GM18867 (cell line): ENCODE data around the gene USP36.
"Not testable (repeated sequence)": the region's sequence is repeated elsewhere in the genome, so short reads cannot be mapped to it uniquely, and the experiment has no call there.

Source experiments
- ATAC-seq: cut with Tn5 transposase; IDR thresholded peaks from one replicate; pipeline ENCODE4 v1.9.1; 2021; ENCODE audit warnings: mild to moderate bottlenecking, moderate library complexity; ENCODE audit not compliant: unreplicated experiment

USP36 gene

DNA sequence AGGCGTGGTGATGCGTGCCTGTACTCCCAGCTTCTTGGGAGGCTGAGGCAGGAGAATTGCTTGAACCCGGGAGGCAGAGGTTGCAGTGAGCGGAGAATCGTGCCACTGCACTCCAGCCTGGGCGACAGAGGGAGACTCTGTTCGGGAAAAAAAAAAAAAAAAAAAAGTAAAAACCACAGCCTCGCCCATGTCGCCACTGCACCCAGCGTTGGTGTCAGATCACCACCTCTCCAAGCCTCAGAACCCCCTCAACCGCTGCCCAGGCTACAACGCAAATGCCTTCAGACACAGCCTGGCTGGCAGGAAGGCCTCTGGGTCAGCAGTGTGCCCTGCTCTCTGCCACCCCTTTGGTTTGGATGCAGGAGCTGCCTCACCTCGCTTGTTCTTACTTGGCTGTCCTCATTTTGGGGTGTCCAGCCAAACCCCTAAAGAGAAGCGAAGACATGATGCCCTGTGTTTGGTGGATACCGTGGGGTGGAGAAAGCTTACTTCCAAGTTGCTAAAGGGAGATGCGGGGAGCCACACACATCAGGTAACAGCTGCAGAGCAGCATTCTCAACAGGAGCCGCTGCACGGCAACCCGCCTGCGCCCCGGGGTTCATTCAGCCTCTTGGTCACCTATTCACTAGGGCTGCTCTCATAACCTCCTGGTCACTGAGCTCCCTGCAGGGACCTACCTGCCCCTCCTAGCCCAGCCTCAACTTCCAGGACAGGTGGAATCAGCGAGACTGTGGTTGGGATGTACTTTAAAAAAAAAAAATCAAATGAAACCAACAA, 45.6 kb downstream of the USP36 start:
- no peak for ATAC-seq

DNA sequence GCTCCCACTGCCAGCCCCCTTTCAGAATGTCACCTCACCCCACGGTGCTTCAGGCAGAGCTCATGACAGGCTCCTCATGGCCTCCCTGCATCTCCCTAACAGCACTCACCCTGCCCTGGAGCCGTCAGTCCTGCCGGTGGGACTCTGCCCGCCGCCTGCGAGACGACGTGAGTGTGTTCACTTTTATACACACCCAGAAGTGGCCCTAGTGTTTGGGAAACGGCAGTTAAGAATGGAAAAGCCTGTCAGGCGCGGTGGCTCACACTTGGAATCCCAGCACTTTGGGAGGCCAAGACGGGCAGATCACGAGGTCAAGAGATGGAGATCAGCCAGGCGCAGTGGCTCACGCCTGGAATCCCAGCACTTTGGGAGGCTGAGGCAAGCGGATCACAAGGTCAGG, 46.2 kb downstream of the USP36 start:
- ATAC-seq: no peak

GRCh38 chr17:78793968-78794367, 46.6 kb downstream of the USP36 start:
- ATAC-seq: no peak

DNA sequence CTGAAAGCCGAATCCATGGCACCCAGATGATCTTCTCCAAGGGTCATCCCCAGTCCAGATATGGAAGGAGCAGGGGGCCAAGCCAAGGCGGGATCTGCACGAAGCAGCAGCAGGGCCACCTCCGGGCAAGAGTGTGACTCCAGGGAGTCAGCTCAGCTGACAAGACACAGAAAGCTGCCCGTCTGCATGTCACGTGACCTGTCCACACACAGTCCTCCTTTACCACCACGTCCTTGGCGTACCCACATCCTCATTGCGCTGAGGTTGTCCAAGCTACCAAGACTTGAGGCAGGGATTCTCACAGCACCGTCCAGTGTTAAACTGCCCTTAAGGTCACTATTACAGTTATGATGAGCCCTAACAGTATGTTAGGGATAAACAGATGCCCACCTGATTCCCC, 47.2 kb downstream of the USP36 start:
- ATAC-seq: no peak

- no peak for ATAC-seq
These were observed 48.5 kb downstream of the USP36 start for GRCh38 chr17:78791840-78792709.

- no peak for ATAC-seq
These were observed 50.1 kb downstream of the USP36 start for GRCh38 chr17:78790552-78790951.

DNA sequence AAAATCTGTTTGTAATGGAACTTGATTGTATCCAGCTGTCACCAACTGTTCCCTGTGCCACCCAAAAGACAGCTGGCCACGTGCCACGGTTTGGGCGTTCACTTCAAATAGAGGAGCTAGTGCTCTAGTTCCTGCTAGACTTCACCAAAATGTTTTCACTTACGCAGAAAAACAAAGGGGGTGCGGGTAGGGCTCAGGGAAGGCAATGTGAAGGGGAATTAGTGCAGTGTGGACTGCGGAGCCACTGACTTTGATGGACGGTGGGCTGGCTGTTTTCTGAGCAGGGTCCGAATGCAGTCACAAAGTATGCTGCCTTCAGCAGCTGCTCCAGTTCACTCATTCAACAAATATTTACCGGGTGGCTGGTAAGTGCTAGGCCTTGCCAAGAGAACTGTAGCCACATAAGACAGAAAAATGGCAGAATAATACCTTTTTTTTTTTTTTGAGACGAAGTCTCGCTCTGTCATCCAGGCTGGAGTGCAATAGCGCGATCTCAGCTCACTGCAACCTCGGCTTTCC, 50.9 kb downstream of the USP36 start:
- ATAC-seq: no peak

DNA sequence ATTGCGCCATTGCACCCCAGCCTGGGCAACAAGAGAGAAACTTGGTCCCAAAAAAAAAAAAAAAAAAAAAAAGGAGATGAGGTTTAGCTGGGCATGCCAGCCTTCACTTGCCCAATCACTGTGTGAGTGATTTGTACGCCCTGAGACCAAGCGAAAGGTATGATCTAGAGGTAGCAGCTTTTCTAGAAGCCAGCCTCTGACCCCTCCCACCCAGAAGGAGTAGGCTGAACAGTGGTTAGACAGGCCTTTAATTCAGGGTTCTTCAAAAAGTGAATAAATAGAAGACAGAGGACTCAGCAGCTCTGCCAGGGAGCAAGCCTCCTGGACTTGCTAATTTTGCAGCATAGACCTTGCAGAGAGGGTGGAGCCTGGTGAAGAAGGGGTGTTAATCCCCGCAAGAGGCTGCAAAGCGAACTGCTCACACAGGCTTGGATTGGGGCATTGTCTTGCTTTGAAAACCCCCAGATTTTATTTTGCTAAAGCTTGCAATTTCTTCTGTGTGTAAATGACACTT, 51.4 kb downstream of the USP36 start:
- no peak for ATAC-seq

DNA sequence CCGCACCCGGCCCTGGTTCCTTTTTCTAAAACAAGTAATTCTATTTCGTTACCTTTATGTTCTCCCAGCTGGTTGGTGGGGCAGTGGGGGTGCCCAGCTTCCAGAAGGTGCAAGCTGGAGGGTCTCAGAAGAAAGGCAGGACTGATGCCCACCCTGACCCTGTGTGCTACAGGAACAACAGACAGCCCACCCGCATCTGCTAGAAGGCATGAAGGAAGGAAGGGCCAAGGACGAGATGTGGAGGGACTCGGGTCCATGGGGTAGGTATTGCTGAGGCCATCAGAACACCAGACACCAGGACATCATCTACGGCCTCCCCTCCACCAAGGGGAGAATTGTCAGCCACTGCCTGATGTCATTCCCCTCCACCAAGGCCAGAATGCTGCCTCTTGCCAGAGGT, 52.2 kb downstream of the USP36 start:
- no peak for ATAC-seq

GRCh38 chr17:78787444-78787843, 53.2 kb downstream of the USP36 start:
- ATAC-seq: no peak

- ATAC-seq: no peak
These were observed 55.0 kb downstream of the USP36 start for GRCh38 chr17:78785663-78786057.

DNA sequence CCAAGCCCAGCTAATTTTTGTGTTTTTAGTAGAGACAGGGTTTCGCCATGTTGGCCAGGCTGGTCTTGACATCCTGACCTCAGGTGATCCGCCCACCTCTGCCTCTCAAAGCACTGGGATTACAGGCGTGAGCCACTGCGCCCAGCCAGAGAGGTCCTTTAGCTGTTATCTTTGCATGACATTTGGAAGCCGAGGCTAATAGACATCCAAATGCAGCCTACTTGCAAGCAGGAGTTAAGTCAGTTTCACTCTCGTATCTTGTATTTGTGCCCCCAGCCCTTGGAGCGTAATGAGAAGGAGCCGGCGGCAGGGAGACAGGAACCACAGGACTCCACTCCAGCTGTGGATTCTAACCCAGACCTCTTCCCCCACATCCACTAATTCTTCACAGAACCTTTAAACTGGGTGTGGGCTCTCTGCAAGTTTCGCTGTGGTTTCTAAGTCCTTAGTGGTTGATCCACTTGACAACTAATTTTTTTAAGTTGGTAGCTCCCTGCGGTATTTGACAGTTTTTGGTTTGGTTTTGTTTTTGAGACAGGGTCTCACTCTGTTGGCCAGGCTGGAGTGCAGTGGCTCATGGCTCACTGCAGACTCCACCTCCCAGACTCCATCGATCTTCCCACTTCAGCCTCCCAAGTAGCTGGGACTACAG, 55.5 kb downstream of the USP36 start:
- ATAC-seq: no peak

DNA sequence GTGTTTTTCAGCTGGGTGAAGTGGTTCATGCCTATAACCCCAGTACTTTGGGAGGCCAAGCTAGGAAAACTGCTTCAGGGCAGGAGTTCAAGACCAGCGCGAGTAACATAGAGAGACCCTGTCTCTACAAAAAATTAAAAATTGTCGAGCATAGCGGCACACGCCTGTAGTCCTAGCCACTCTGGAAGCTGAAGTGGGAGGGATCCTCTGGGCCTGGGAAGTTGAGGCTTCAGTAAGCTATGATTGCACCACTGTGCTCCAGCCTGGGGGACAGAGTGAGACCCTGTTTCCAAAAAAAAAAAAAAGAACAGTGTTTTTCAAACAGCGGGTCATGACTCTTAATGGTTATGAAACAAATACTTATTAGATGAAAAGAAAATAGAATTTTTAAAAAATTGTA, 56.3 kb downstream of the USP36 start:
- ATAC-seq: no peak

GRCh38 chr17:78783711-78784324, 56.8 kb downstream of the USP36 start:
- ATAC-seq: no peak

GRCh38 chr17:78781893-78782304, 58.7 kb downstream of the USP36 start, which contains the start of gene CYTH1:
Gene CYTH1 (minus strand): TSS chr17:78782273. CDS start chr17:78782223, 50 bp downstream.
- ATAC-seq: no peak

DNA sequence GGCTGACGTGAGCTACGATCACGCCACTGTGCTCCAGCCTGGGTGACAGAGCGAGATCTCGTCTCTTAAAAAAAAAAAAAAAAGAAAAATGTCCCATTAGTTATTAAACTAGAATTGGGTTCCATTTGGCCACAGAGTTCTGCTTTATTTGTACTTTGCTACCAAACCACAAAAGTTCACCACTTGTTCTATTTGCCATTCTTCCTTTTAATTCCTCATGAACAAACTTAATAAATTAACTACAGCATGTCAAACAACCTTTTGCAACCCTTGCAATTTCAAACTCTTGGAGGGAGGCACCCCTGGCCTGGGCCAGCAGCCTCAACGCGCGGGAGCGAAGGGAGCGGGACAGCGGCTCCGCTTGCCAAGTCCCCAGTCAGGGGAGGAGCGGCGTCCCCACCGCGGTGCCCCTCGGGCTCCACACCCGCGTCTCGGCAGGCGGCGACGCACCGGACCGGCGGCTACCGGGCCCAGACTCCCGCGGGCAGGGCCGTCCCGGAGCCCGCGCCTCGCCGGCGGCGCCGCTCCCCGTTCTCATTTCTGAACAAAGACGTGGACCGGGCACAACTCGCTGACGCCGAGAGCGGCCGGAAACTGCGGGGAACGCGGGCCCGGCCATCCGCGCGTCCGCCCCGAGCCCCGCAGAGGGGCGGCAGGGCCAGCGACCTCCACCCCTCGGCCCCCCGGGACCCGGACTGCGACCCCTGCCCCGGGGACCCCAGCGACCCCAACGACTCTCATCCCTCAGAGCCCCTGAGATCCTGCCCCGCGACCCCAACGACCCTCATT, 59.3 kb downstream of the USP36 start:
- peak; percentile 19 for ATAC-seq

DNA sequence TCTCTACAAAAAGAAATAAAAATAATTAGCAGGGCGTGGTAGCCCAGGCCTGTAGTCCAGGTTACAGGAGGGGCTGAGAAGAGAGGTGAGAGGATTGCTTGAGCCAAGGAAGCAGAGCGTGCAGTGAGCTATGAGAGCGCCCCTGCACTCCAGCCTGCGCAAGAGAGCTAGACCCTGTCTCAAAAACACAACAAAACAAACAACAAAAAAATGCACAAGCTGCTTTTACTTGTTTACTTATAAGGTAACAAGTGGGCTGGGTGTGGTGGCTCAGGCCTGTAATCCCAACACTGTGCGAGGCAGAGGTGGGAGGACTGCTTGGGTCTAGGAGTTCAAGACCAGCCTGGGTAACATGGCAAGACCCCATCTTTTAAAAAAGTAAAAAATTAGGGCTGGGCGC, 60.3 kb downstream of the USP36 start:
- ATAC-seq: no peak

- ATAC-seq: no peak
These were observed 60.8 kb downstream of the USP36 start for GRCh38 chr17:78779850-78780249.

DNA sequence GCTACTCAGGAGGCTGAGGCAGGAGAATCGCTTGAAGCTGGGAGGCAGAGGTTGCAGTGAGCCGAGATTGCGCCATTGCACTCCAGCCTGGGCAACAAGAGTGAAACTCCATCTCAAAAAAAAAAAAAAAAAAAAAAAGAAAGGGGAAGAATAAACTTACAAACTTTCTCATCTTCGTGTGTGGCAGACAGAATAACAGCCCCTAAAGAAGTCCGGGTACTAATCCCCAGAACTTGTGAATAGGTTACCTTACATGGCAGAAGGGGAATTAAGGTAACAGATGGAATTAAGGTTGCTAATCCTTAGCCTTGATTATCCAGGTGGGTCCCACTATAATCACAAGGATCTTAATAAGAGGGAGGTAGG, 61.3 kb downstream of the USP36 start:
- not testable (repeated sequence) for ATAC-seq

- no peak for ATAC-seq
These were observed 62.7 kb downstream of the USP36 start for GRCh38 chr17:78777881-78778280.
